Common myeloid progenitor, CD34-positive (primary cell): ENCODE measurements around the gene TMEM108.

Experiments used
- CTCF ChIA-PET: fragments of 350-600 bp; sonication (Branson Sonifier 250); formaldehyde crosslinking; loops from one replicate; lab custom pipeline; 2021; ENCODE audit warnings: antibody characterized with exemption; lab: Charles Lee
- POLR2A ChIA-PET: fragments of 350-600 bp; sonication (Branson Sonifier 250); formaldehyde crosslinking; loops from one replicate; lab custom pipeline; 2021; ENCODE audit warnings: antibody characterized with exemption; lab: Charles Lee
- DNase-seq, 3 donors: peaks; one replicate each; pipeline versions ENCODE4 v3.0.0 to v3.0.0-alpha.2; 2013
- H3K27ac ChIP-seq, 2 experiments: 1 replicate in 1 of 2; 2 replicates in 1 of 2; pipeline ENCODE4 v1.7.0; 2013; ENCODE audit warnings: inconsistent platforms in 2 of 2, low read length in 2 of 2, mild to moderate bottlenecking in 2 of 2, low read depth in 1 of 2, moderate library complexity in 1 of 2; ENCODE audit not compliant: severe bottlenecking in 2 of 2, insufficient read depth in 1 of 2, poor library complexity in 1 of 2
- H3K27me3 ChIP-seq, 5 experiments: replicated peaks in 2 of 5; 1 replicate in 3 of 5; 2 replicates in 2 of 5; pipeline versions ENCODE4 v1.6.1 to v1.7.0; 2013; ENCODE audit warnings: low read length in 4 of 5, mild to moderate bottlenecking in 2 of 5, moderate library complexity in 2 of 5, inconsistent platforms in 1 of 5; ENCODE audit not compliant: insufficient read depth in 5 of 5, control insufficient read depth in 4 of 5
- H3K36me3 ChIP-seq, 4 experiments: 1 replicate in 2 of 4; 2 replicates in 2 of 4; pipeline versions ENCODE4 v1.6.1 to v1.7.0; 2013; ENCODE audit warnings: low read length in 3 of 4, control low read depth in 1 of 4, mild to moderate bottlenecking in 1 of 4; ENCODE audit not compliant: control insufficient read depth in 4 of 4, insufficient read depth in 4 of 4
- H3K4me1 ChIP-seq, 4 experiments: 1 replicate in 3 of 4; 2 replicates in 1 of 4; pipeline versions ENCODE4 v1.6.1 to v1.7.1; 2013; ENCODE audit warnings: low read length in 3 of 4, mild to moderate bottlenecking in 3 of 4, control low read depth in 1 of 4, inconsistent platforms in 1 of 4, moderate library complexity in 1 of 4; ENCODE audit not compliant: control insufficient read depth in 4 of 4, insufficient read depth in 4 of 4; ENCODE audit errors: control extremely low read depth in 1 of 4
- H3K4me3 ChIP-seq, 7 experiments: 1 replicate in 4 of 7; 2 replicates in 3 of 7; pipeline versions ENCODE4 v1.5.1 to v1.7.0; 2013; ENCODE audit warnings: mild to moderate bottlenecking in 7 of 7, low read length in 6 of 7, moderate library complexity in 6 of 7, inconsistent platforms in 2 of 7, low read depth in 2 of 7, control low read depth in 1 of 7; ENCODE audit not compliant: insufficient read depth in 4 of 7, control insufficient read depth in 1 of 7; ENCODE audit errors: extremely low read depth in 1 of 7
- H3K9me3 ChIP-seq, 5 experiments: 1 replicate in 4 of 5; 2 replicates in 1 of 5; pipeline versions ENCODE4 v1.6.1 to v1.7.1; 2013; ENCODE audit warnings: low read length in 4 of 5, mild to moderate bottlenecking in 2 of 5, inconsistent platforms in 1 of 5, low read depth in 1 of 5, moderate library complexity in 1 of 5; ENCODE audit not compliant: control insufficient read depth in 4 of 5, insufficient read depth in 2 of 5; ENCODE audit errors: control extremely low read depth in 1 of 5
- WGBS: methylation state at CpG from one replicate; pipeline ENCODE4 v1.1.5; 2013; ENCODE audit not compliant: insufficient coverage; 5-methylcytosine and 5-hydroxymethylcytosine counted together

Gene TMEM108

GRCh38 chr3:133262333-133262732 is 224.1 kb downstream of the TMEM108 start:
- DNase-seq = no peak
- CTCF ChIA-PET = no interaction called here
- peaks cover 0 to 2% (median 0%) of the 10 kb centered on the region in 4 experiments for H3K4me1 ChIP-seq
- WGBS = 94% methylated on average over 2 of the region's 2 CpGs
- POLR2A ChIA-PET = no interaction called here
- H3K4me3 ChIP-seq = no peak overlapping the region
- no peaks in the 10 kb centered on the region for H3K9me3 ChIP-seq
- no peaks in the 10 kb centered on the region for H3K36me3 ChIP-seq
- no peaks in the 10 kb centered on the region for H3K27me3 ChIP-seq
- no peak overlapping the region for H3K27ac ChIP-seq

GRCh38 chr3:133264920-133265319 is 226.7 kb downstream of the TMEM108 start:
- POLR2A ChIA-PET = no interaction called here
- Histone ChIP-seq H3K27ac (no peak overlapping the region), H3K4me3 (no peak overlapping the region), H3K36me3 (no peaks in the 10 kb centered on the region), H3K4me1 (peaks cover 0 to 2% (median 0%) of the 10 kb centered on the region in 4 experiments), H3K27me3 (no peaks in the 10 kb centered on the region), H3K9me3 (no peaks in the 10 kb centered on the region)
- CTCF ChIA-PET = no interaction called here
- peak in 1 of 3 donors; percentile 11 for DNase-seq
- 80% methylated on average over 2 of the region's 3 CpGs for WGBS

- ChIA-PET CTCF (interaction anchor here (1.0 kb wide), 1 partner anchor 14 kb away, joined by 3 read pairs; no protein-coding TSS in a partner anchor), POLR2A (no interaction called here)
- Histone ChIP-seq H3K4me3 (no peak overlapping the region), H3K9me3 (no peaks in the 10 kb centered on the region), H3K36me3 (no peaks in the 10 kb centered on the region), H3K4me1 (peaks cover 0 to 2% (median 0%) of the 10 kb centered on the region in 4 experiments), H3K27ac (no peak overlapping the region), H3K27me3 (no peaks in the 10 kb centered on the region)
- WGBS = no CpG with 5 or more reads among the region's 1 CpG
- DNase-seq = no peak
These were observed 230.5 kb downstream of the TMEM108 start for GRCh38 chr3:133268726-133269134.

- no peak overlapping the region for H3K27ac ChIP-seq
- H3K36me3 ChIP-seq = no peaks in the 10 kb centered on the region
- CTCF ChIA-PET = no interaction called here
- no peaks in the 10 kb centered on the region for H3K27me3 ChIP-seq
- POLR2A ChIA-PET = no interaction called here
- H3K4me1 ChIP-seq = peaks cover 0 to 2% (median 0%) of the 10 kb centered on the region in 4 experiments
- H3K4me3 ChIP-seq = no peak overlapping the region
- DNase-seq = no peak
- no CpG with 5 or more reads among the region's 1 CpG for WGBS
- H3K9me3 ChIP-seq = no peaks in the 10 kb centered on the region
These were observed 231.2 kb downstream of the TMEM108 start for GRCh38 chr3:133269393-133269792.

- Histone ChIP-seq H3K4me1 (no peaks in the 10 kb centered on the region), H3K9me3 (no peaks in the 10 kb centered on the region), H3K36me3 (no peaks in the 10 kb centered on the region), H3K27me3 (no peaks in the 10 kb centered on the region), H3K4me3 (no peak overlapping the region), H3K27ac (no peak overlapping the region)
- POLR2A ChIA-PET = no interaction called here
- DNase-seq = no peak
- no CpG with 5 or more reads among the region's 1 CpG for WGBS
- CTCF ChIA-PET = no interaction called here
These were observed 232.4 kb downstream of the TMEM108 start for GRCh38 chr3:133270631-133271030.

- H3K27me3 ChIP-seq = no peaks in the 10 kb centered on the region
- POLR2A ChIA-PET = no interaction called here
- DNase-seq = no peak
- H3K9me3 ChIP-seq = no peaks in the 10 kb centered on the region
- CTCF ChIA-PET = no interaction called here
- H3K4me1 ChIP-seq = no peaks in the 10 kb centered on the region
- H3K27ac ChIP-seq = no peak overlapping the region
- 100% methylated on average over 1 of the region's 3 CpGs for whole genome bisulfite sequencing
- no peaks in the 10 kb centered on the region for H3K36me3 ChIP-seq
- no peak overlapping the region for H3K4me3 ChIP-seq
These were observed 232.9 kb downstream of the TMEM108 start for GRCh38 chr3:133271042-133271441.

GRCh38 chr3:133271539-133271938 is 233.3 kb downstream of the TMEM108 start:
- ChIA-PET POLR2A (no interaction called here), CTCF (no interaction called here)
- DNase-seq = no peak

More at GRCh38 chr3:133271539-133271938, 233.3 kb downstream of the TMEM108 start:
- H3K9me3 ChIP-seq = no peaks in the 10 kb centered on the region
- WGBS = 83% methylated on average over 2 of the region's 4 CpGs
- H3K36me3 ChIP-seq = no peaks in the 10 kb centered on the region
- H3K27ac ChIP-seq = no peak overlapping the region
- H3K4me1 ChIP-seq = no peaks in the 10 kb centered on the region
- H3K4me3 ChIP-seq = no peak overlapping the region
- H3K27me3 ChIP-seq = no peaks in the 10 kb centered on the region
